Keratinocyte (primary cell): ENCODE data around the gene CALM1. TPM values are rescaled to one million over a fixed set of nuclear protein-coding genes. Genes with fewer than 3 reads are reported as not detected.

Source experiments
- DNase-seq: peaks from one replicate; pipeline ENCODE4 v3.0.0-alpha.2; 2011; ENCODE audit warnings: low read depth, missing footprints, low spot score
- FAIRE-seq: peaks from 2 replicates; lab custom pipeline; 2011; peaks lifted over from hg19 to GRCh38; lab: Jason Lieb, UNC
- H2AFZ ChIP-seq: 2 replicates; pipeline ENCODE4 v1.6.0; 2012; ENCODE audit warnings: low read length, control low read depth, inconsistent platforms; ENCODE audit not compliant: control insufficient read depth
- H3K27ac ChIP-seq: 2 replicates; pipeline ENCODE4 v1.5.1; 2011; ENCODE audit warnings: low read length; ENCODE audit not compliant: control insufficient read depth, insufficient read depth
- H3K27me3 ChIP-seq: 3 replicates; pipeline ENCODE4 v1.6.0; 2011; ENCODE audit warnings: low read length; ENCODE audit not compliant: control insufficient read depth, insufficient read depth; ENCODE audit errors: extremely low read depth
- H3K36me3 ChIP-seq, 2 experiments: 2 replicates in 1 of 2; 3 replicates in 1 of 2; pipeline ENCODE4 v1.5.1; 2011; ENCODE audit warnings: low read length in 2 of 2, mild to moderate bottlenecking in 1 of 2; ENCODE audit not compliant: control insufficient read depth in 2 of 2, insufficient read depth in 2 of 2; ENCODE audit errors: extremely low read depth in 1 of 2
- H3K4me1 ChIP-seq: 3 replicates; pipeline ENCODE4 v1.5.1; 2011; ENCODE audit warnings: low read length; ENCODE audit not compliant: control insufficient read depth, insufficient read depth; ENCODE audit errors: extremely low read depth
- H3K4me2 ChIP-seq: 3 replicates; pipeline ENCODE4 v1.6.0; 2011; ENCODE audit warnings: low read depth, low read length; ENCODE audit not compliant: control insufficient read depth, insufficient read depth; ENCODE audit errors: extremely low read depth
- H3K4me3 ChIP-seq, 3 experiments: fragments of 200-600 bp in 1 of 3; sonication (generic) in 1 of 3; 2 replicates in 2 of 3; 3 replicates in 1 of 3; pipeline ENCODE4 v1.5.1; 2011 to 2016; ENCODE audit warnings: low read length in 3 of 3, mild to moderate bottlenecking in 3 of 3, control low read depth in 2 of 3, inconsistent platforms in 1 of 3, low read depth in 1 of 3, mixed read lengths in 1 of 3, mixed run types in 1 of 3, moderate library complexity in 1 of 3; ENCODE audit not compliant: control insufficient read depth in 2 of 3, insufficient read depth in 2 of 3; ENCODE audit errors: extremely low read depth in 1 of 3
- H3K79me2 ChIP-seq: 2 replicates; pipeline ENCODE4 v1.6.0; 2012; ENCODE audit warnings: low read length; ENCODE audit not compliant: control insufficient read depth, insufficient read depth
- H3K9ac ChIP-seq: 3 replicates; pipeline ENCODE4 v1.6.0; 2011; ENCODE audit warnings: low read length; ENCODE audit not compliant: control insufficient read depth, insufficient read depth; ENCODE audit errors: extremely low read depth
- H3K9me1 ChIP-seq: 3 replicates; pipeline ENCODE4 v1.6.0; 2011; ENCODE audit warnings: low read length; ENCODE audit not compliant: control insufficient read depth, insufficient read depth; ENCODE audit errors: extremely low read depth
- H3K9me3 ChIP-seq: 2 replicates; pipeline ENCODE4 v1.5.1; 2012; ENCODE audit warnings: low read depth, low read length; ENCODE audit not compliant: control insufficient read depth
- H4K20me1 ChIP-seq: 3 replicates; pipeline ENCODE4 v1.6.0; 2011; ENCODE audit warnings: low read length; ENCODE audit not compliant: control insufficient read depth, insufficient read depth; ENCODE audit errors: extremely low read depth
- EZH2 ChIP-seq: IDR thresholded peaks from one replicate; pipeline ENCODE4 v1.6.1; 2012; ENCODE audit warnings: inconsistent platforms, mild to moderate bottlenecking, low read length, moderate library complexity
- dilution Hi-C: fragments of 300-500 bp; cut with MboI; formaldehyde crosslinking; loops from one replicate; pipeline ENCODE4 v1.7.0; 2020; ENCODE audit warnings: low sequenced_read_pairs; ENCODE audit not compliant: extremely low pct_ligation_motif_present
- polyA plus RNA-seq, 5 experiments: library from polyadenylated mRNA; depleted of rRNA in 3 of 5; stranded (reverse) in 3 of 5; stranded (forward) in 1 of 5; unstranded in 1 of 5; fragments of >200 nt; gene quantifications; 1 replicate in 1 of 5; 2 replicates in 3 of 5; 3 replicates in 1 of 5; pipeline versions ENCODE4 v1.2.1 to v1.2.3, GENCODE V29; 2011 to 2012; ENCODE audit warnings: missing spikeins in 2 of 5, low read depth in 1 of 5, low replicate concordance in 1 of 5
- TF ChIP-seq, protein P1 (sequence below), 3 experiments: IDR thresholded peaks in 1 of 3; conservative IDR thresholded peaks in 1 of 3; optimal IDR thresholded peaks in 1 of 3; 2 replicates in 2 of 3; 3 replicates in 1 of 3; pipeline versions ENCODE3 to v1.5.1; 2011; ENCODE audit warnings: low read length in 3 of 3, mild to moderate bottlenecking in 3 of 3, moderate library complexity in 2 of 3, control low read depth in 1 of 3, inconsistent platforms in 1 of 3; ENCODE audit not compliant: insufficient read depth in 2 of 3; ENCODE audit errors: extremely low read depth in 1 of 3

The CALM1 gene
- polyA plus RNA-seq, 1 donor (not counting 4 experiments of a cell fraction or from before 2014, with no cell fraction given), result 575 TPM

- Histone ChIP-seq H3K79me2 (no peaks in the 10 kb centered on the region), H3K9ac (no peak overlapping the region), H2AFZ (no peak overlapping the region), H3K4me2 (no peak overlapping the region), H3K4me3 (no peak overlapping the region), H3K27ac (no peak overlapping the region), H3K36me3 (peaks cover 13 to 15% of the 10 kb centered on the region in 2 experiments), H3K4me1 (no peaks in the 10 kb centered on the region), H3K9me3 (no peaks in the 10 kb centered on the region), H3K9me1 (no peaks in the 10 kb centered on the region), H4K20me1 (no peaks in the 10 kb centered on the region), H3K27me3 (no peaks in the 10 kb centered on the region)
- dilution Hi-C loops, result no loop called here
- FAIRE-seq (no peak), DNase-seq (no peak)
- TF ChIP-seq, protein P1, sequence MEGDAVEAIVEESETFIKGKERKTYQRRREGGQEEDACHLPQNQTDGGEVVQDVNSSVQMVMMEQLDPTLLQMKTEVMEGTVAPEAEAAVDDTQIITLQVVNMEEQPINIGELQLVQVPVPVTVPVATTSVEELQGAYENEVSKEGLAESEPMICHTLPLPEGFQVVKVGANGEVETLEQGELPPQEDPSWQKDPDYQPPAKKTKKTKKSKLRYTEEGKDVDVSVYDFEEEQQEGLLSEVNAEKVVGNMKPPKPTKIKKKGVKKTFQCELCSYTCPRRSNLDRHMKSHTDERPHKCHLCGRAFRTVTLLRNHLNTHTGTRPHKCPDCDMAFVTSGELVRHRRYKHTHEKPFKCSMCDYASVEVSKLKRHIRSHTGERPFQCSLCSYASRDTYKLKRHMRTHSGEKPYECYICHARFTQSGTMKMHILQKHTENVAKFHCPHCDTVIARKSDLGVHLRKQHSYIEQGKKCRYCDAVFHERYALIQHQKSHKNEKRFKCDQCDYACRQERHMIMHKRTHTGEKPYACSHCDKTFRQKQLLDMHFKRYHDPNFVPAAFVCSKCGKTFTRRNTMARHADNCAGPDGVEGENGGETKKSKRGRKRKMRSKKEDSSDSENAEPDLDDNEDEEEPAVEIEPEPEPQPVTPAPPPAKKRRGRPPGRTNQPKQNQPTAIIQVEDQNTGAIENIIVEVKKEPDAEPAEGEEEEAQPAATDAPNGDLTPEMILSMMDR (optimal IDR thresholded peaks at IDR 0.05 in 1 of 3, IDR thresholded peaks at IDR 0.05 in 1 of 3, conservative IDR thresholded peaks at IDR 0.05 in 1 of 3; ENCODE audit: extremely low read depth in 1 of 3, insufficient read depth in 2 of 3, low read length in 3 of 3), result no peak
- TF ChIP-seq EZH2, result no peak
Measured at GRCh38 chr14:90409209-90409730, 12.4 kb downstream of the CALM1 start.

DNA sequence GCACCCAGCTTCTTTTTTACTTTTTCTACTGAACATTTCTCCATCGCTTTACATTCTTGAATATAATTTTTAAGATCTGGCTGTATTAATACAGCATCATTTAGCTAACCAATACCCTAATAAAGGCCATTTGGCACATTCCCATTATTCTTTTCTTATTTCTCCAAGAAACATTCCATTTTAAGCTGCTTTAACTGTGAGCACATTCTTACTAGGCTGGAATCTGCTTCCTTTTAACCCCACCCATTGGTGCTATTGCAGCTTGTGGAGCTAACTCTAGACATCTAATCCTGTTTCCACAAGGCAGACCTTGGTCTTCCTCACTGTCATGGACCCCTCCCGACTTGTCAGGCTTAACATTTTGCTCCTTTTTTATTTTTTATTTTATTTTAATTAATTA, 15.2 kb downstream of the CALM1 start:
- Histone ChIP-seq H3K9ac (no peak overlapping the region), H3K4me2 (no peak overlapping the region), H3K27me3 (no peaks in the 10 kb centered on the region), H3K9me3 (no peaks in the 10 kb centered on the region), H3K9me1 (no peaks in the 10 kb centered on the region), H3K36me3 (no peaks in the 10 kb centered on the region), H3K27ac (no peak overlapping the region), H3K4me3 (no peak overlapping the region), H4K20me1 (no peaks in the 10 kb centered on the region), H3K4me1 (no peaks in the 10 kb centered on the region), H3K79me2 (no peaks in the 10 kb centered on the region), H2AFZ (no peak overlapping the region)
- dilution Hi-C loops, result no loop called here
- no peak for TF ChIP-seq EZH2
- TF ChIP-seq, protein P1 (optimal IDR thresholded peaks at IDR 0.05 in 1 of 3, IDR thresholded peaks at IDR 0.05 in 1 of 3, conservative IDR thresholded peaks at IDR 0.05 in 1 of 3; ENCODE audit: extremely low read depth in 1 of 3, insufficient read depth in 2 of 3, low read length in 3 of 3), result no peak
- no peak for DNase-seq
- no peak for FAIRE-seq
